Activated CD8-positive, alpha-beta memory T cell treated with anti-CD3 and anti-CD28 coated beads, Interleukin-2, amount 10 ng/mL, durations not matched to agents 7 days and 5 days (primary cell): ENCODE measurements around the gene RALGAPB. TPM values are rescaled to one million over a fixed set of nuclear protein-coding genes. Genes with fewer than 3 reads are reported as not detected.
"Not testable (repeated sequence)": the region's sequence is repeated elsewhere in the genome, so short reads cannot be mapped to it uniquely, and the experiment has no call there.

Experiments used
- ATAC-seq: fragments of 150-1000 bp; cut with Tn5 transposase; one replicate; pipeline ENCODE4 v1.10.0; 2021; ENCODE audit warnings: moderate library complexity
- CTCF ChIA-PET: fragments of 350-600 bp; sonication (Branson Sonifier 250); formaldehyde crosslinking; loops from one replicate; lab custom pipeline; 2021; ENCODE audit warnings: antibody characterized with exemption; lab: Charles Lee
- DNase-seq: peaks from one replicate; pipeline ENCODE4 v3.0.0-alpha.2; 2020
- H3K27ac Mint-ChIP-seq: one replicate; pipeline ENCODE4 v1.8.0; 2021; ENCODE audit warnings: mild to moderate bottlenecking, mixed read lengths
- H3K27me3 Mint-ChIP-seq: one replicate; pipeline ENCODE4 v1.8.0; 2021; ENCODE audit warnings: mixed read lengths
- H3K36me3 Mint-ChIP-seq: one replicate; pipeline ENCODE4 v1.8.0; 2021; ENCODE audit warnings: mild to moderate bottlenecking, mixed read lengths
- H3K4me1 Mint-ChIP-seq: one replicate; pipeline ENCODE4 v1.8.0; 2021; ENCODE audit warnings: mixed read lengths
- H3K4me3 Mint-ChIP-seq: one replicate; pipeline ENCODE4 v1.8.0; 2021; ENCODE audit warnings: mild to moderate bottlenecking, moderate library complexity, mixed read lengths
- H3K9me3 Mint-ChIP-seq: one replicate; pipeline ENCODE4 v1.8.0; 2022; ENCODE audit warnings: low read depth, mixed read lengths
- total RNA-seq, 2 experiments: library from RNA; stranded (reverse); gene quantifications; one replicate each; pipeline ENCODE4 v1.2.3, GENCODE V29; 2021

The RALGAPB gene
- total RNA-seq: 10 to 100 TPM; 31.9 to 32.2 TPM

GRCh38 chr20:38472513-38473366 is at the start of gene RALGAPB:
RALGAPB (plus strand) TSS chr20:38472843; CDS start chr20:38488433, 15,590 bp downstream.
- Mint-ChIP-seq H3K4me3 (peak within 1 kb of the TSS; percentile 83), H3K27me3 (peaks cover 6% of the 10 kb centered on the region), H3K36me3 (peaks cover 5% of the 10 kb centered on the region), H3K9me3 (no peaks in the 10 kb centered on the region), H3K4me1 (peaks cover 39% of the 10 kb centered on the region), H3K27ac (peak within 1 kb of the TSS; percentile 76)
- DNase-seq: peak; percentile 98
- peak; percentile 94 for ATAC-seq
- CTCF ChIA-PET: interaction anchor here (0.9 to 3.1 kb wide), 11 partner anchors 11 to 278 kb away, joined by 3 to 22 read pairs (median 4); partner anchors contain the start of gene SNHG17

DNA sequence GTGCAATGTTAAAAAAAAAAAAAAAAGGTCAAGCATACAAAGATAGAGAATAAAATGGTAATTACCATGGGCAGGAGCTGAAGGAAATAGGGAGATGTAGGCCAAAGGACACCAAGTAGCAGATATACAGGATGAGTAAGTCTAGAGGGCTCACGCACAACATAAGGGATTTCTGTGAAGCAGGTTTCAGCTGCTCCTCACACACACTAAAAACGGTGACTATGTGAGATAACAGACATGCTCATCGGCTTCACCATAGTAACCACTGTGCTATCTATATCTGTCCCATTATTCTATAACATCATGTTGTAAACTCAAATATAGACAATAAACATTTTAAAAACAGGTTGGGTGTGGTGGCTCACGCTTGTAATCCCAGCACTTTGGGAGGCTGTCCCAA is 49.1 kb upstream of the RALGAPB start:
- H3K9me3 Mint-ChIP-seq: no peaks in the 10 kb centered on the region
- no peak for DNase-seq
- H3K4me3 Mint-ChIP-seq: no peak overlapping the region
- CTCF ChIA-PET: interaction anchor here (1.5 to 2.0 kb wide), 2 partner anchors 12 to 23 kb away, joined by 4 to 6 read pairs; partner anchors contain the start of gene SNHG17
- H3K36me3 Mint-ChIP-seq: peaks cover 76% of the 10 kb centered on the region
- peaks cover 23% of the 10 kb centered on the region for H3K4me1 Mint-ChIP-seq
- no peak overlapping the region for H3K27ac Mint-ChIP-seq
- no peak for ATAC-seq
- no peaks in the 10 kb centered on the region for H3K27me3 Mint-ChIP-seq

- peaks cover 31% of the 10 kb centered on the region for H3K4me1 Mint-ChIP-seq
- ATAC-seq (no peak), DNase-seq (no peak)
- CTCF ChIA-PET: interaction anchor here (1.0 to 2.0 kb wide), 2 partner anchors 11 to 55 kb away, joined by 3 to 6 read pairs; partner anchors contain the start of gene SNHG17
- no peaks in the 10 kb centered on the region for H3K27me3 Mint-ChIP-seq
- no peaks in the 10 kb centered on the region for H3K9me3 Mint-ChIP-seq
- H3K27ac Mint-ChIP-seq: peak overlapping the region; percentile 50
- H3K36me3 Mint-ChIP-seq: peaks cover 79% of the 10 kb centered on the region
- no peak overlapping the region for H3K4me3 Mint-ChIP-seq
Observed at GRCh38 chr20:38424401-38424800, 48.2 kb upstream of the RALGAPB start.

GRCh38 chr20:38426006-38426897 is 46.4 kb upstream of the RALGAPB start:
- no peak overlapping the region for H3K4me3 Mint-ChIP-seq

GRCh38 chr20:38427655-38428023 is 45.0 kb upstream of the RALGAPB start:
- peaks cover 54% of the 10 kb centered on the region for H3K4me1 Mint-ChIP-seq
- ATAC-seq: no peak
- H3K9me3 Mint-ChIP-seq: no peaks in the 10 kb centered on the region
- H3K27me3 Mint-ChIP-seq: no peaks in the 10 kb centered on the region
- no peak overlapping the region for H3K27ac Mint-ChIP-seq
- no peak for DNase-seq
- CTCF ChIA-PET: interaction anchor here (3.0 kb wide), 1 partner anchor 18 kb away, joined by 11 read pairs; no protein-coding TSS in a partner anchor
- no peak overlapping the region for H3K4me3 Mint-ChIP-seq
- peaks cover 79% of the 10 kb centered on the region for H3K36me3 Mint-ChIP-seq

More at GRCh38 chr20:38426006-38426897, 46.4 kb upstream of the RALGAPB start:
- Mint-ChIP-seq H3K36me3 (peaks cover 78% of the 10 kb centered on the region), H3K27ac (no peak overlapping the region), H3K9me3 (no peaks in the 10 kb centered on the region), H3K4me1 (peaks cover 43% of the 10 kb centered on the region), H3K27me3 (no peaks in the 10 kb centered on the region)
- DNase-seq: no peak
- CTCF ChIA-PET: interaction anchor here (1.0 to 3.0 kb wide), 2 partner anchors 9 to 20 kb away, joined by 6 to 11 read pairs; partner anchors contain the start of gene SNHG17
- no peak for ATAC-seq

DNA sequence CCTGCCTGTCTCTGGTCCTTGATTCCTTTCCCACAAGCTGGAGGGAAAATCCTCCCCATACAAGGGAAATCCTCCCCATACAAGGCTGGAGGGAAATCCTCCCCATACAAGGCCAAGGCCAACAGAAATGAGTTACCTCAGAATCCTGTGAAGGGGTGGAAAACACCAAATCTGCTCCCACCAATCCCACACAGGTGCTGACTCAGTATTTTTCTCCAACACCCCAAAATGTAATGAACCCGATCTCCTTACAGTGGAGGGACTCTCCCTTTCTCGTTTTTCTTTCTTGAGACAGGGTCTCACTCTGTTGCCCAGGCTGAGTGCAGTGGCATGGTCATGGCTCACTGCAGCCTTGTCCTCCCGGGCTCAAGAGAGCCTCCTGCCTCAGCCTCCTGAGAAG is 43.8 kb upstream of the RALGAPB start:
- H3K4me1 Mint-ChIP-seq: peaks cover 66% of the 10 kb centered on the region
- H3K27ac Mint-ChIP-seq: no peak overlapping the region
- DNase-seq (no peak), ATAC-seq (no peak)
- CTCF ChIA-PET: no interaction called here
- no peaks in the 10 kb centered on the region for H3K27me3 Mint-ChIP-seq
- H3K9me3 Mint-ChIP-seq: no peaks in the 10 kb centered on the region
- no peak overlapping the region for H3K4me3 Mint-ChIP-seq
- H3K36me3 Mint-ChIP-seq: peaks cover 85% of the 10 kb centered on the region

DNA sequence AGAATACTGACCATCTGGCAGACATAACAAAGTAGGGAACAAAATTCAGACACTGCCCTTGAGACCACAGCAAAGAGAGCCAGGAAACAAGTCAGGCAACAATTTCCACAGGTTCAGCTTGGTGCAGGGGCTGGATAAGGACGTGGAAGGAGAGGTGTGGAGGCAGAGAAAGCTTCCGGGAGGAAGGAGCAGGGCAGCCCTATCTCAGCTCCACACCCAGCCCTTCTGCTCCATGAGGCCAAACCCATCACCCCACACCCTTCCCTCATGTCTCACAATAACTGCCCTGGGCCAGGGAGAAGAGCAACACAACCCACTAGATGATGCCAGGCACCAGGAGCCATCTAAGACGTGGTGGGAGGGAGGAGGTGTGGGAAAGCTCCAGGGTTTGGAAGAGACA is 43.3 kb upstream of the RALGAPB start:
- H3K36me3 Mint-ChIP-seq: peaks cover 87% of the 10 kb centered on the region

DNA sequence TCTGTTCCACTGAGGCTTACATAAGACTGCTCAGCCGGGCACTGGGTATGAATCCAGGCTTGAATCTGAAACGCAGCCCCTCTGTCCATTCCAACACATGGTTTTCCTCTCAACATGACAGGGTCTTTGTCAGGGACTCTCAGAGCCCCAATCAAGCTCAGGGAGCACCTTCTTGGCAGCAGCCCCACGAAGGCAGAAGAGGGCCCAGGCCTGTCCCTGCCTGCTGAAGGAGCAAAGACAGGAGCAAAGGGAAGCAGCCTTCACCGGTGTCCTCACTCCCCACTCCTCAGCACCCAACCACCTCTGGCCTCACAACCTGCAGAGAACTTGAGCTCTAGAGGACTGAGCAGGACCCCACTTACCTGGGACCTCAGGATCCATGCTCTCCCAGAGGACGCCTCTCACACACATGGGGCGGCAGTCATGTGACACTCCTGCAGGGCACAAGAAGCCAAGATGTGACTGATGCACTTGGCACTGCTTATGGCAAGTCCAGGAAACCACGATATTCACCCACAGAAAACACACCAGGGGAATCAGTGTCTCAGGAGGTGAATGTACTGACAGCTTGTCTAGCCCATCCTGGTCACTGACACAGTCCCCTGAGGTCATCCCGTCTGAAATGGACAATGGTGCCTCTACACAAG is 41.8 kb upstream of the RALGAPB start:
- ATAC-seq: no peak
- H3K27me3 Mint-ChIP-seq: no peaks in the 10 kb centered on the region
- peaks cover 84% of the 10 kb centered on the region for H3K36me3 Mint-ChIP-seq
- H3K9me3 Mint-ChIP-seq: no peaks in the 10 kb centered on the region
- DNase-seq: no peak
- no peak overlapping the region for H3K4me3 Mint-ChIP-seq
- CTCF ChIA-PET: no interaction called here
- peaks cover 72% of the 10 kb centered on the region for H3K4me1 Mint-ChIP-seq
- no peak overlapping the region for H3K27ac Mint-ChIP-seq

More for the DNA sequence above, 43.3 kb upstream of the RALGAPB start:
- no peak overlapping the region for H3K4me3 Mint-ChIP-seq
- H3K27ac Mint-ChIP-seq: no peak overlapping the region
- peaks cover 69% of the 10 kb centered on the region for H3K4me1 Mint-ChIP-seq
- CTCF ChIA-PET: no interaction called here
- H3K27me3 Mint-ChIP-seq: no peaks in the 10 kb centered on the region
- DNase-seq (no peak), ATAC-seq (no peak)
- H3K9me3 Mint-ChIP-seq: no peaks in the 10 kb centered on the region

GRCh38 chr20:38432292-38432691 is 40.4 kb upstream of the RALGAPB start:
- ATAC-seq (no peak), DNase-seq (no peak)
- Mint-ChIP-seq H3K27me3 (no peaks in the 10 kb centered on the region), H3K27ac (no peak overlapping the region), H3K9me3 (no peaks in the 10 kb centered on the region), H3K4me3 (peak overlapping the region; percentile 97), H3K4me1 (peaks cover 63% of the 10 kb centered on the region), H3K36me3 (peaks cover 70% of the 10 kb centered on the region)
- CTCF ChIA-PET: interaction anchor here (1.4 to 1.9 kb wide), 2 partner anchors 14 to 24 kb away, joined by 4 read pairs; no protein-coding TSS in a partner anchor

- CTCF ChIA-PET: interaction anchor here (1.4 to 3.1 kb wide), 4 partner anchors 13 to 40 kb away, joined by 4 to 125 read pairs (median 13); partner anchors contain the start of gene RALGAPB
- not testable (repeated sequence) for H3K27me3 Mint-ChIP-seq, DNase-seq, H3K9me3 Mint-ChIP-seq, ATAC-seq
- H3K4me3 Mint-ChIP-seq: peak overlapping the region; percentile 97
- H3K4me1 Mint-ChIP-seq: peaks cover 60% of the 10 kb centered on the region
- peak overlapping the region; percentile 34 for H3K27ac Mint-ChIP-seq
- peaks cover 64% of the 10 kb centered on the region for H3K36me3 Mint-ChIP-seq
Observed at GRCh38 chr20:38432870-38433269, 39.8 kb upstream of the RALGAPB start.

DNA sequence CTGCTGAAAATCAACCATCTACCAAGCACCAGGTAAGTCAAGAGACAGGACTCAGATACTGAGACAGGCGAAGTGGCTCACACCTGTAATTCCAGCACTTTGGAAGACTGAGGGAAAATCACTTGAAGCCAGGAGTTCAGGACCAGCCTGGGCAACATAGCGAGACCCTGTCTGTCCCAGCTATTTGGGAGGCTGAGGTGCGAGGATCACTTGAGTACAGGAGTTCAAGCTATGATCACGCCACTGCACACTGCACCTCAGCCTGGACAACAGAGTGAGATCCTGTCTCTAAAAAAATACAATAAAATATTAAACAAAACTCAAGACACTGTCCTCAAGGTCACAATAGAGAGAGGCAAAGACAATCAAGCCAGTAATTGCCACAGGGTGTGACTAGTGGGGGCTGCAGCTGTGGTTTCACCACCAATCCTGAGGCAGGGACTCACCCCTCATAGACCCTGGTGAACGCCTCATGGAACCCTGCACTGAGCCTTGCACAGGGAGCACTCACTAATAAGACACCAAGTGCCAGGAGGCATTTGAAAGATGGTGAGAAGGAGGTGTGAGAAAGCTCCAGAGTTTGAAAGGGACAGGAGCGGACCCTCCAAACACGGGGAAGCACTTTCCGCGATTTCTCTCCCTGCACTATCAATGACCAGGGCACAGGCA is 39.2 kb upstream of the RALGAPB start:
- Mint-ChIP-seq H3K4me3 (peak overlapping the region; percentile 97), H3K27ac (peak overlapping the region; percentile 91), H3K9me3 (no peaks in the 10 kb centered on the region), H3K4me1 (peaks cover 56% of the 10 kb centered on the region), H3K27me3 (peaks cover under 1% of the 10 kb centered on the region), H3K36me3 (peaks cover 59% of the 10 kb centered on the region)
- CTCF ChIA-PET: interaction anchor here (1.2 to 3.1 kb wide), 8 partner anchors 12 to 86 kb away, joined by 3 to 125 read pairs (median 6); partner anchors contain the start of gene RALGAPB
- ATAC-seq (no peak), DNase-seq (no peak)

DNA sequence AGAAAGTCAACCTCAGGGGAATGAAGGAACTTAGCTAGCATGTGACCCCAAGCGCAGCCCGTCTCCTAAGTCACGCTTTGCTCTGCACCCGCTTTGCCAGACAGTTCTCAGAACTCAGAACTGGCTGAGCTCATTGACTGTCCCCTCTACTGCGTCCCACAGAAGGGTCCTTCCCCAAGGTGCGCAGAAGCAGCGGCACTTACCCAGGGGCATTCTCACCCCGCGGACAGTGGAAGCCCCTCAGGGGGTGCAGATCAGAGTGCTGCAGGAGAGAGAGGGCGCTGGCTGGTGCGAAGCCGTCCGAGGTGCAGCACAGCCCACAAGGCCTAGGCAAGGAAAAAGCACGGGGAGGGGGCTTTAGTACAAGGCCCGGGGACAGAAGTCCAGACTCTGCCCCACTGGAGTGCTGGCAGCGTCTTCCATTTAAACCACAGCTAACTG is 38.3 kb upstream of the RALGAPB start:
- DNase-seq: peak; percentile 51
- Mint-ChIP-seq H3K4me3 (peak overlapping the region; percentile 97), H3K9me3 (no peaks in the 10 kb centered on the region), H3K36me3 (peaks cover 50% of the 10 kb centered on the region), H3K4me1 (peaks cover 47% of the 10 kb centered on the region), H3K27me3 (peaks cover 8% of the 10 kb centered on the region), H3K27ac (peak overlapping the region; percentile 91)
- peak; percentile 28 for ATAC-seq
- CTCF ChIA-PET: interaction anchor here (0.8 to 3.1 kb wide), 10 partner anchors 8 to 85 kb away, joined by 3 to 125 read pairs (median 6); partner anchors contain the start of gene RALGAPB
